SH-SY5Y (cell line): ENCODE measurements around the gene ITGAX.

Experiments
- GATA2 ChIP-seq: IDR thresholded peaks from 2 replicates; pipeline ENCODE4 v1.6.1; 2011; ENCODE audit warnings: mild to moderate bottlenecking, low read depth, low read length
- GATA3 ChIP-seq: IDR thresholded peaks from 2 replicates; pipeline ENCODE4 v1.6.1; 2011; ENCODE audit warnings: low read depth, mild to moderate bottlenecking, low read length, moderate library complexity

GRCh38 chr16:31365131-31365865 lies 10.3 kb downstream of the ITGAX start:
- TF ChIP-seq GATA2 = no peak
- no peak for TF ChIP-seq GATA3
